ENCODE results near the gene ZNF618. TPM values are rescaled to one million over a fixed set of nuclear protein-coding genes. Genes with fewer than 3 reads are reported as not detected.

ZNF618 gene
- total RNA-seq, 2 donors from 2014 or later = 3.1 to 3.3 TPM

- H3K4me3 ChIP-seq = no peak overlapping the region
- intact Hi-C loops (cut with DNase I) = no loop called here
- no peaks in the 10 kb centered on the region for H3K27me3 ChIP-seq
- no peaks in the 10 kb centered on the region for H3K9me3 ChIP-seq
- no peak for DNase-seq
- no peaks in the 10 kb centered on the region for H3K4me1 ChIP-seq
- no peak overlapping the region for H3K9ac ChIP-seq (ENCODE audit: low read depth in 2 of 2, low read length in 2 of 2)
- no peak overlapping the region for H3K27ac ChIP-seq
- no peak for TF ChIP-seq CTCF (IDR thresholded peaks at IDR 0.05)
- H3K36me3 ChIP-seq = no peaks in the 10 kb centered on the region
Observed at GRCh38 chr9:114093031-114093471, 216.9 kb downstream of the ZNF618 start.

GRCh38 chr9:114093761-114094505, 217.8 kb downstream of the ZNF618 start:
- H3K9me3 ChIP-seq = no peaks in the 10 kb centered on the region
- no peaks in the 10 kb centered on the region for H3K27me3 ChIP-seq
- no peak for DNase-seq
- H3K4me3 ChIP-seq = no peak overlapping the region
- intact Hi-C loops (cut with DNase I) = no loop called here
- TF ChIP-seq CTCF (IDR thresholded peaks at IDR 0.05) = no peak
- no peaks in the 10 kb centered on the region for H3K36me3 ChIP-seq
- no peaks in the 10 kb centered on the region for H3K4me1 ChIP-seq
- H3K27ac ChIP-seq = no peak overlapping the region
- H3K9ac ChIP-seq (ENCODE audit: low read depth in 2 of 2, low read length in 2 of 2) = no peak overlapping the region

- DNase-seq = no peak
- Histone ChIP-seq H3K4me1 (no peaks in the 10 kb centered on the region), H3K4me3 (no peak overlapping the region), H3K9me3 (no peaks in the 10 kb centered on the region), H3K9ac (ENCODE audit: low read depth in 2 of 2, low read length in 2 of 2) (no peak overlapping the region), H3K36me3 (no peaks in the 10 kb centered on the region), H3K27ac (no peak overlapping the region), H3K27me3 (no peaks in the 10 kb centered on the region)
- no peak for TF ChIP-seq CTCF (IDR thresholded peaks at IDR 0.05)
- intact Hi-C loops (cut with DNase I) = no loop called here
Observed at GRCh38 chr9:114094971-114095370, 218.9 kb downstream of the ZNF618 start.

GRCh38 chr9:114096041-114096511, 220.0 kb downstream of the ZNF618 start:
- H3K9ac ChIP-seq (ENCODE audit: low read depth in 2 of 2, low read length in 2 of 2) = no peak overlapping the region
- no peaks in the 10 kb centered on the region for H3K9me3 ChIP-seq
- H3K4me3 ChIP-seq = no peak overlapping the region
- intact Hi-C loops (cut with DNase I) = no loop called here
- no peak for TF ChIP-seq CTCF (IDR thresholded peaks at IDR 0.05)
- no peaks in the 10 kb centered on the region for H3K4me1 ChIP-seq
- no peak overlapping the region for H3K27ac ChIP-seq
- H3K36me3 ChIP-seq = no peaks in the 10 kb centered on the region
- H3K27me3 ChIP-seq = no peaks in the 10 kb centered on the region
- no peak for DNase-seq

- H3K27ac ChIP-seq = no peak overlapping the region
- no peaks in the 10 kb centered on the region for H3K4me1 ChIP-seq
- H3K9me3 ChIP-seq = no peaks in the 10 kb centered on the region
- no peak overlapping the region for H3K4me3 ChIP-seq
- no peak for DNase-seq
- H3K27me3 ChIP-seq = no peaks in the 10 kb centered on the region
- intact Hi-C loops (cut with DNase I) = no loop called here
- H3K36me3 ChIP-seq = no peaks in the 10 kb centered on the region
- H3K9ac ChIP-seq (ENCODE audit: low read depth in 2 of 2, low read length in 2 of 2) = no peak overlapping the region
- no peak for TF ChIP-seq CTCF (IDR thresholded peaks at IDR 0.05)
Observed at GRCh38 chr9:114096866-114097612, 220.9 kb downstream of the ZNF618 start.
